Measurements from ENCODE around the gene CETN3. TPM values are rescaled to one million over a fixed set of nuclear protein-coding genes. Genes with fewer than 3 reads are reported as not detected.

Gene CETN3
- total and polyA plus RNA-seq, 2 of the 8 experiments (the other 6 are each of a cell fraction or from before 2014, with no cell fraction given): 4.8 to 43.8 TPM

GRCh38 chr5:90378752-90379151, 30.8 kb downstream of the CETN3 start:
- Histone ChIP-seq H3K4me3 (ENCODE audit: extremely low read depth in 1 of 4, insufficient read depth in 2 of 4, low read depth in 3 of 4, low read length in 4 of 4) (no peak overlapping the region), H2BK12ac (ENCODE audit: low read depth, low read length) (no peak overlapping the region), H3K23me2 (ENCODE audit: low read depth, low read length) (no peaks in the 10 kb centered on the region), H3K56ac (replicated peaks; ENCODE audit: insufficient read length, low read depth, low read length) (no peak overlapping the region), H3K9me3 (ENCODE audit: insufficient read depth in 2 of 2, low read depth in 1 of 2, low read length in 1 of 2) (no peaks in the 10 kb centered on the region; a peak in 2 of 4 replicates), H2BK120ac (replicated peaks; ENCODE audit: low read depth, low read length) (no peak overlapping the region), H2BK20ac (ENCODE audit: low read length) (no peak overlapping the region), H3K4ac (replicated peaks; ENCODE audit: insufficient read length, low read depth, low read length) (no peak overlapping the region), H3K27ac (ENCODE audit: low read depth, low read length) (no peak overlapping the region), H3K14ac (ENCODE audit: insufficient read length) (no peak overlapping the region), H2AFZ (ENCODE audit: low read length) (no peak overlapping the region), H4K8ac (ENCODE audit: extremely low read depth, insufficient read depth, low read length) (no peak overlapping the region), H3K27me3 (replicated peaks in 1 of 4; ENCODE audit: control insufficient read depth in 3 of 4, extremely low read depth in 1 of 4, insufficient read depth in 3 of 4, low read length in 3 of 4) (no peaks in the 10 kb centered on the region), H3K79me1 (ENCODE audit: low read depth, low read length) (no peaks in the 10 kb centered on the region), H2AK5ac (ENCODE audit: low read depth, low read length) (no peak overlapping the region), H2BK15ac (ENCODE audit: low read length) (no peak overlapping the region), H3K4me2 (ENCODE audit: insufficient read depth in 1 of 2, low read depth in 2 of 2, low read length in 2 of 2) (no peak overlapping the region), H3K79me2 (ENCODE audit: control insufficient read depth in 1 of 2, insufficient read depth in 2 of 2, low read length in 2 of 2) (no peaks in the 10 kb centered on the region), H3K18ac (ENCODE audit: extremely low read depth, low read length) (no peak overlapping the region), H3K23ac (ENCODE audit: insufficient read length) (no peak overlapping the region), H2BK5ac (ENCODE audit: low read depth, low read length) (no peak overlapping the region), H3K9ac (replicated peaks in 1 of 4; ENCODE audit: extremely low read depth in 1 of 4, low read depth in 3 of 4, low read length in 3 of 4) (no peak overlapping the region), H3K36me3 (ENCODE audit: control insufficient read depth in 2 of 4, insufficient read depth in 4 of 4, low read length in 3 of 4) (0 out of 8 replicates have a peak, but pooled peaks cover 0 to 2% (median 0%) of the 10 kb centered on the region in 4 experiments), H4K5ac (ENCODE audit: insufficient read length, low read depth, low read length) (no peak overlapping the region), H4K91ac (replicated peaks; ENCODE audit: insufficient read length, low read length) (no peak overlapping the region), H3K4me1 (replicated peaks in 1 of 4; ENCODE audit: control insufficient read depth in 3 of 4, insufficient read depth in 4 of 4, low read length in 3 of 4) (no peaks in the 10 kb centered on the region), H4K20me1 (replicated peaks in 1 of 2; ENCODE audit: control insufficient read depth in 1 of 2, insufficient read depth in 2 of 2, low read length in 2 of 2) (no peaks in the 10 kb centered on the region)
- WGBS, 2 experiments (ENCODE audit: extremely low coverage in 1 of 2, insufficient coverage in 1 of 2, insufficient read length in 1 of 2, insufficient replicate concordance in 2 of 2, low coverage in 1 of 2, low lambda C conversion rate in 2 of 2, missing lambda C conversion rate in 1 of 2): 91% methylated on average over 2 of the region's 2 CpGs; no CpG with 5 or more reads in 1 of the 2 experiments
- ChIA-PET CTCF (ENCODE audit: partially characterized antibody) (interaction anchor here (0.6 kb wide), 1 partner anchor 23 kb away, joined by 3 read pairs; no protein-coding TSS in a partner anchor), POLR2A (ENCODE audit: partially characterized antibody) (interaction anchor here (1.7 kb wide), 1 partner anchor 31 kb away, joined by 3 read pairs; the partner anchor contains the start of gene CETN3)
- DNase-seq (ENCODE audit: low read depth in 1 of 2, low spot score in 2 of 2) (no peak), FAIRE-seq (no peak)
- TF ChIP-seq ZNF274 (IDR thresholded peaks at IDR 0.05; ENCODE audit: borderline replicate concordance, extremely low read depth, low read length): no peak
- no peak for TF ChIP-seq SP2 (IDR thresholded peaks at IDR 0.05; ENCODE audit: low read length)
- TF ChIP-seq SIN3A (conservative IDR thresholded peaks at IDR 0.05 in 1 of 2, IDR thresholded peaks at IDR 0.05 in 1 of 2; ENCODE audit: low read depth in 1 of 2, low read length in 2 of 2): no peak
- no peak for TF ChIP-seq KDM4A (IDR thresholded peaks at IDR 0.05; ENCODE audit: low read depth, low read length, severe bottlenecking)
- TF ChIP-seq JUND (IDR thresholded peaks at IDR 0.05; ENCODE audit: low read length): no peak
- TF ChIP-seq POU5F1 (IDR thresholded peaks at IDR 0.05; ENCODE audit: low read depth, low read length): no peak

All from H1 (cell line).